Natural killer cell (primary cell): Measurements from ENCODE around the gene PEX10. TPM values are rescaled to one million over a fixed set of nuclear protein-coding genes. Genes with fewer than 3 reads are reported as not detected.

ENCODE experiments used
- ATAC-seq, 3 donors: fragments of 150-1000 bp in 2 of 3; fragments of 200-7000 bp in 1 of 3; cut with Tn5 transposase; 1 replicate in 1 of 3; 2 replicates in 2 of 3; pipeline ENCODE4 v1.10.0; 2021; ENCODE audit warnings: mild to moderate bottlenecking in 2 of 3, moderate library complexity in 2 of 3
- DNase-seq, 2 donors: peaks; one replicate each; pipeline versions ENCODE4 v3.0.0 to v3.0.0-alpha.2; 2013 to 2021; ENCODE audit warnings: mixed read lengths in 1 of 2
- H3K27ac ChIP-seq: one replicate; pipeline ENCODE4 v1.5.1; 2013; ENCODE audit warnings: mild to moderate bottlenecking, low read length
- H3K27me3 ChIP-seq: one replicate; pipeline ENCODE4 v1.6.1; 2013; ENCODE audit warnings: low read length; ENCODE audit not compliant: control insufficient read depth, insufficient read depth
- H3K36me3 ChIP-seq: one replicate; pipeline ENCODE4 v1.6.1; 2013; ENCODE audit warnings: low read length; ENCODE audit not compliant: control insufficient read depth, insufficient read depth
- H3K4me1 ChIP-seq: one replicate; pipeline ENCODE4 v1.6.1; 2013; ENCODE audit warnings: low read length; ENCODE audit not compliant: control insufficient read depth, insufficient read depth
- H3K4me3 ChIP-seq: one replicate; pipeline ENCODE4 v1.5.1; 2013; ENCODE audit warnings: low read length
- H3K9me3 ChIP-seq: one replicate; pipeline ENCODE4 v1.6.1; 2013; ENCODE audit warnings: low read length; ENCODE audit not compliant: control insufficient read depth, insufficient read depth
- H3K27ac Mint-ChIP-seq, 2 donors: one replicate each; pipeline ENCODE4 v1.8.0; 2022; ENCODE audit warnings: mild to moderate bottlenecking in 2 of 2, mixed read lengths in 2 of 2, moderate library complexity in 1 of 2
- H3K27me3 Mint-ChIP-seq, 2 donors: one replicate each; pipeline ENCODE4 v1.8.0; 2022; ENCODE audit warnings: low read depth in 2 of 2, mixed read lengths in 2 of 2
- H3K36me3 Mint-ChIP-seq: one replicate; pipeline ENCODE4 v1.8.0; 2022; ENCODE audit warnings: mixed read lengths
- H3K4me1 Mint-ChIP-seq, 2 donors: one replicate each; pipeline ENCODE4 v1.8.0; 2022; ENCODE audit warnings: mixed read lengths in 2 of 2
- H3K4me3 Mint-ChIP-seq: one replicate; pipeline ENCODE4 v1.8.0; 2022; ENCODE audit warnings: mild to moderate bottlenecking, moderate library complexity, mixed read lengths
- H3K9me3 Mint-ChIP-seq, 2 donors: one replicate each; pipeline ENCODE4 v1.8.0; 2022; ENCODE audit warnings: mixed read lengths in 2 of 2
- WGBS: methylation state at CpG from one replicate; pipeline ENCODE4 v1.1.7; 2013; ENCODE audit warnings: missing lambda C conversion rate; ENCODE audit not compliant: insufficient coverage; 5-methylcytosine and 5-hydroxymethylcytosine counted together
- intact Hi-C: fragments of 100-400 bp; cut with micrococcal nuclease; formaldehyde crosslinking; loops from one replicate; pipeline ENCODE4 v1.14.2; 2022
- total RNA-seq, 4 donors: library from RNA; stranded (reverse); fragments of 120-200 nt in 1 of 4; gene quantifications; one replicate each; pipeline versions ENCODE4 v1.2.3 to v1.2.4, GENCODE V29; 2013 to 2022
- TF ChIP-seq, protein P1 (sequence below): fragments of 200-600 bp; IDR thresholded peaks from one replicate; pipeline ENCODE4 v1.8.0; 2022; ENCODE audit warnings: antibody characterized with exemption

The PEX10 gene
- total RNA-seq, 3 donors from 2014 or later (not counting 1 experiment from before 2014, with no cell fraction given) = 8.1 to 11.1 (median 9.8) TPM

DNA sequence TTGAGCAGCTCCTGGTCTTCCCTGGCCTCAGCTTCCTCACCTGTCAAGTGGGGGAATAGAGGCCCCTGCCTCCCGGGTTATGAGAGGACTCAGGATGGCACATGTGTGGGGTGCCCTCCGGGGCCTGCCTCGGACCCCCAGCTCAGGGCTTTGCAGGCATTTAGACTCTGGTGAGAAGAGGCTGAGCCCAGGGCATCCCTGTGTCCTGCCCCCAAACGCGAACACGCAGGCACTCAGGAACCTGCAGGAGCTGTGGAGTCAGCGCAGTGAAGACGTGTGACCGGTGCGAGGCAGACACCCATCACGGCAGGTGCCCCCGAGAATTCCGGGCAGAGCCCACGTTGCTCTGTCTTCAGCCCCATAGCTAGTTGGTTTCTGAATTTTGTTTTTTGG, 5.5 kb upstream of the PEX10 start:
- peak overlapping the region; percentile 43 to 82 for H3K27ac Mint-ChIP-seq
- peaks cover 28 to 52% of the 10 kb centered on the region in 2 donors for H3K4me1 Mint-ChIP-seq
- H3K4me3 ChIP-seq = no peak overlapping the region
- no peaks in the 10 kb centered on the region for H3K36me3 Mint-ChIP-seq
- H3K36me3 ChIP-seq = no peaks in the 10 kb centered on the region
- H3K4me3 Mint-ChIP-seq = no peak overlapping the region
- no peak overlapping the region for H3K27ac ChIP-seq
- ATAC-seq (no peak), DNase-seq (no peak)
- no peaks in the 10 kb centered on the region for H3K9me3 Mint-ChIP-seq
- intact Hi-C loops = loop anchor here (10.0 kb wide), 1 partner anchor 1007 kb away; no protein-coding TSS in a partner anchor
- TF ChIP-seq, protein P1, sequence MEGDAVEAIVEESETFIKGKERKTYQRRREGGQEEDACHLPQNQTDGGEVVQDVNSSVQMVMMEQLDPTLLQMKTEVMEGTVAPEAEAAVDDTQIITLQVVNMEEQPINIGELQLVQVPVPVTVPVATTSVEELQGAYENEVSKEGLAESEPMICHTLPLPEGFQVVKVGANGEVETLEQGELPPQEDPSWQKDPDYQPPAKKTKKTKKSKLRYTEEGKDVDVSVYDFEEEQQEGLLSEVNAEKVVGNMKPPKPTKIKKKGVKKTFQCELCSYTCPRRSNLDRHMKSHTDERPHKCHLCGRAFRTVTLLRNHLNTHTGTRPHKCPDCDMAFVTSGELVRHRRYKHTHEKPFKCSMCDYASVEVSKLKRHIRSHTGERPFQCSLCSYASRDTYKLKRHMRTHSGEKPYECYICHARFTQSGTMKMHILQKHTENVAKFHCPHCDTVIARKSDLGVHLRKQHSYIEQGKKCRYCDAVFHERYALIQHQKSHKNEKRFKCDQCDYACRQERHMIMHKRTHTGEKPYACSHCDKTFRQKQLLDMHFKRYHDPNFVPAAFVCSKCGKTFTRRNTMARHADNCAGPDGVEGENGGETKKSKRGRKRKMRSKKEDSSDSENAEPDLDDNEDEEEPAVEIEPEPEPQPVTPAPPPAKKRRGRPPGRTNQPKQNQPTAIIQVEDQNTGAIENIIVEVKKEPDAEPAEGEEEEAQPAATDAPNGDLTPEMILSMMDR = no peak
- H3K4me1 ChIP-seq = peaks cover 54% of the 10 kb centered on the region
- no peaks in the 10 kb centered on the region for H3K9me3 ChIP-seq
- no peaks in the 10 kb centered on the region for H3K27me3 ChIP-seq
- H3K27me3 Mint-ChIP-seq = no peaks in the 10 kb centered on the region
- 89% methylated on average over 14 of the region's 14 CpGs for WGBS

DNA sequence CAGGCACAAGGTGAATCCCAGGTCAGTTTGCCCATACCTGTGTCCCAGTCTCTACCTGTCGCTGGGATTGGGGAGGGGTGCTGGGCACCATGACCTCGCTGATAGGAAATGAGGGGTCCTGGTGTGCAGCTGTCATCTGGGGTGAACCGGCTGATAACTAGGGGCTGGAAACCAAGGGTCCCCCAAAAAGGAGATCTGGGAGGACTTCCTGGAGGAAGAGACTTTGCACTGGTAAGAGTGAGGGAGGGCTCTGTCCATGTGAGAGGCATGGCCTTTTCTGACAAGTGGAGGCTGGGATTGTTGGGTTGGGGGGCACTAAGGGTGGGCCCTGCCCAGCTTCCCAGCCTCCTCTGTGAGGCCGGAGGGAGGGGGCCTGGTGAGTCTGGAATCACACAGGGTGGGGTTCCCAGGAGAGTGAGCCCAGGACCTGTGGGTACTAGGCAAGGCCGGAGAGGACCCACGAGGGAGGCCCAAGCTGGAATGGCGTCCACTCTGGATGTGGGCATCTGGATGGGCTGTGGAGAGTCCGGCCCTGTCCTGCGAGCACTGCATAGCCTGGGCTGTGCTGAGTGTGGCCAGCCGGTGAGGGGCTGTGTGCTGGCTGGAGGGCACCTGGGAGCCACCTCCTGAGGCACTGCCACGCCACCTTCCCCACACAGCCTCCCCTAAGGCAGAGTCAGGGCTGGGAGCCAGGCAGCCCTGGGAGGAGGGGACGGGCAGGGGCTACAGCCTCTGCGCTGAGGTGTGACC, 4.9 kb upstream of the PEX10 start:
- WGBS = 91% methylated on average over 13 of the region's 13 CpGs
- Mint-ChIP-seq H3K4me1 (peaks cover 28 to 52% of the 10 kb centered on the region in 2 donors), H3K27ac (peak overlapping the region; percentile 91 to 96), H3K9me3 (no peaks in the 10 kb centered on the region), H3K36me3 (no peaks in the 10 kb centered on the region), H3K4me3 (peak overlapping the region; percentile 88), H3K27me3 (no peaks in the 10 kb centered on the region)
- DNase-seq (no peak), ATAC-seq (no peak)
- Histone ChIP-seq H3K4me1 (peaks cover 54% of the 10 kb centered on the region), H3K27me3 (no peaks in the 10 kb centered on the region), H3K9me3 (no peaks in the 10 kb centered on the region), H3K4me3 (no peak overlapping the region), H3K36me3 (no peaks in the 10 kb centered on the region), H3K27ac (peak overlapping the region; percentile 79)
- TF ChIP-seq, protein P1 = no peak
- intact Hi-C loops = loop anchor here (10.0 kb wide), 1 partner anchor 1008 kb away; no protein-coding TSS in a partner anchor

DNA sequence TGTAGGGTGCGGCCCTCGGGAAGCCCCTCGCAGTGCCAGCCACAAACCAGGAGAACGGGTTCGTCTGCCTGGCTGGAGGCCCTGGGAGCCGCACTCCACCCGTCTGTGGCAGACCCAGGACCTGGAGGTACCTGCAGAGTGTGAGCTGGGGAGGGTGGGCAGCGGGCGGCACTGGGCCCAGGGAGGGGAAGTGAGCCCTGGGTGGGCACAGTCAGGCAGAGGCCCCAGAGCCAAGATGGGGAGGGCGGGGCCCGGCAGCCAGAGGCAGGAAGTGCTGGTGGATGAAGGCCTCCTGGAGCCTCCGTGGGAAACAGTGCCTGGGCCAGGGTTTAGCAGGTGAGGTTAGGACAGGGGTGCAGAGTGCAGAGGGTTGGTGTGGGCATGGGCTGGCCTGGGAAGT, 4.0 kb upstream of the PEX10 start:
- Mint-ChIP-seq H3K4me3 (peak overlapping the region; percentile 88), H3K36me3 (no peaks in the 10 kb centered on the region), H3K4me1 (peaks cover 28 to 56% of the 10 kb centered on the region in 2 donors), H3K9me3 (no peaks in the 10 kb centered on the region), H3K27me3 (no peaks in the 10 kb centered on the region), H3K27ac (peak overlapping the region; percentile 91 to 96)
- ATAC-seq = no peak
- no peaks in the 10 kb centered on the region for H3K27me3 ChIP-seq
- 9% methylated on average over 12 of the region's 12 CpGs for WGBS
- H3K9me3 ChIP-seq = no peaks in the 10 kb centered on the region
- DNase-seq = peak; percentile 28 to 63
- no peaks in the 10 kb centered on the region for H3K36me3 ChIP-seq
- peak overlapping the region; percentile 55 for H3K4me3 ChIP-seq
- intact Hi-C loops = loop anchor here (10.0 kb wide), 1 partner anchor 1008 kb away; no protein-coding TSS in a partner anchor
- H3K27ac ChIP-seq = peak overlapping the region; percentile 79
- H3K4me1 ChIP-seq = peaks cover 61% of the 10 kb centered on the region
- TF ChIP-seq, protein P1 = no peak
